ENCODE measurements around the gene BFAR.
"Not testable (repeated sequence)": the region's sequence is repeated elsewhere in the genome, so short reads cannot be mapped to it uniquely, and the experiment has no call there.

DNA sequence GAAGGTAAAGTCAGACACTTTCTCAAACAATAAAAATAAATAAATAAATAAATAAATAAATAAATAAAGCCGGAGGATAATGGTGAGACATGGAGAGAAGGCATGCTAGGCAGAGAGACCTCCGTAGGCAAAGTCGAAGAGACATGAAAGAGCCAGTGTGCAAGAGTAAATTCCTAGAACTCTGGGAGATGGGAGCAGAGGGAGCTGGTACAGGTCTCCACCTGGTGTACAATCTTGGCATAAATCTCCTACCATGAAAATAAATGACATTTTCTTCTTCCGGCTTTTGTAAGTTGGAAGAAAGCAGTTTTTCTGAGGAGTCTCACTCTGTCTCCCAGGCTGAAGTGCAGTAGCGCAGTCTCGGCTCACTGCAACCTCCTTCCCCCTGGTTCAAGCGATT lies 69.1 kb downstream of the BFAR start:
- TF ChIP-seq, protein P1, sequence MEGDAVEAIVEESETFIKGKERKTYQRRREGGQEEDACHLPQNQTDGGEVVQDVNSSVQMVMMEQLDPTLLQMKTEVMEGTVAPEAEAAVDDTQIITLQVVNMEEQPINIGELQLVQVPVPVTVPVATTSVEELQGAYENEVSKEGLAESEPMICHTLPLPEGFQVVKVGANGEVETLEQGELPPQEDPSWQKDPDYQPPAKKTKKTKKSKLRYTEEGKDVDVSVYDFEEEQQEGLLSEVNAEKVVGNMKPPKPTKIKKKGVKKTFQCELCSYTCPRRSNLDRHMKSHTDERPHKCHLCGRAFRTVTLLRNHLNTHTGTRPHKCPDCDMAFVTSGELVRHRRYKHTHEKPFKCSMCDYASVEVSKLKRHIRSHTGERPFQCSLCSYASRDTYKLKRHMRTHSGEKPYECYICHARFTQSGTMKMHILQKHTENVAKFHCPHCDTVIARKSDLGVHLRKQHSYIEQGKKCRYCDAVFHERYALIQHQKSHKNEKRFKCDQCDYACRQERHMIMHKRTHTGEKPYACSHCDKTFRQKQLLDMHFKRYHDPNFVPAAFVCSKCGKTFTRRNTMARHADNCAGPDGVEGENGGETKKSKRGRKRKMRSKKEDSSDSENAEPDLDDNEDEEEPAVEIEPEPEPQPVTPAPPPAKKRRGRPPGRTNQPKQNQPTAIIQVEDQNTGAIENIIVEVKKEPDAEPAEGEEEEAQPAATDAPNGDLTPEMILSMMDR (conservative IDR thresholded peaks at IDR 0.05 in 1 of 2, IDR thresholded peaks at IDR 0.05 in 1 of 2; ENCODE audit: low read depth in 1 of 2, low read length in 2 of 2): not testable (repeated sequence)
- TF ChIP-seq EZH2 (IDR thresholded peaks at IDR 0.05; ENCODE audit: low read length, missing control alignments): not testable (repeated sequence)

All from fibroblast of lung (primary cell).